HEK293 (cell line): Measurements from ENCODE around the gene CHID1.

Experiments
- CTCF ChIA-PET: fragments of 350-600 bp; formaldehyde crosslinking; extraction: SDS; loops from one replicate; lab custom pipeline; 2021; ENCODE audit warnings: antibody characterized with exemption; lab: Yijun Ruan, JAX
- POLR2A ChIA-PET: fragments of 300-600 bp; formaldehyde crosslinking; extraction: SDS; loops from one replicate; lab custom pipeline; 2020; ENCODE audit warnings: antibody characterized with exemption, inconsistent platforms; lab: Yijun Ruan, JAX
- H3K27ac ChIP-seq: fragments of 200-500 bp; sonication (Bioruptor generic); 2 replicates; pipeline ENCODE4 v1.5.1; 2014; ENCODE audit warnings: low read depth, low read length, control low read depth, inconsistent platforms; ENCODE audit errors: extremely low read depth
- H3K36me3 ChIP-seq, 2 experiments: fragments of 200-500 bp in 1 of 2; sonication (Bioruptor generic) in 1 of 2; 1 replicate in 1 of 2; 2 replicates in 1 of 2; pipeline ENCODE4 v1.5.1; 2014 to 2017; ENCODE audit warnings: inconsistent platforms in 2 of 2, low read length in 2 of 2; ENCODE audit not compliant: control insufficient read depth in 2 of 2, insufficient read depth in 1 of 2
- H3K4me1 ChIP-seq: fragments of 200-500 bp; sonication (Bioruptor generic); 2 replicates; pipeline ENCODE4 v1.5.1; 2014; ENCODE audit warnings: mild to moderate bottlenecking, low read length, inconsistent platforms; ENCODE audit not compliant: control insufficient read depth, insufficient read depth
- H3K4me3 ChIP-seq: 2 replicates; pipeline ENCODE4 v1.5.1; 2011; ENCODE audit warnings: low read depth, mild to moderate bottlenecking, control low read depth, low read length, moderate library complexity
- H3K9me3 ChIP-seq: fragments of 200-500 bp; sonication (Bioruptor generic); 2 replicates; pipeline ENCODE4 v1.5.1; 2014; ENCODE audit warnings: low read depth, low read length, inconsistent platforms; ENCODE audit not compliant: control insufficient read depth, insufficient read depth
- GLIS2 ChIP-seq: fragments of 450-650 bp; formaldehyde crosslinking; IDR thresholded peaks from 2 replicates; pipeline ENCODE4 v1.5.1; 2016; ENCODE audit warnings: missing biosample characterization, missing genetic modification characterization
- HOXC10 ChIP-seq: sonication (generic); formaldehyde crosslinking; IDR thresholded peaks from 2 replicates; pipeline ENCODE4 v1.8.1; 2023; ENCODE audit warnings: mild to moderate bottlenecking, missing genetic modification reagents
- OVOL3 ChIP-seq: fragments of 450-650 bp; formaldehyde crosslinking; IDR thresholded peaks from 2 replicates; pipeline ENCODE4 v1.5.1; 2016; ENCODE audit warnings: missing biosample characterization, missing genetic modification characterization
- SP2 ChIP-seq: fragments of 450-650 bp; formaldehyde crosslinking; IDR thresholded peaks from 2 replicates; pipeline ENCODE4 v1.5.1; 2016; ENCODE audit warnings: missing biosample characterization, missing genetic modification characterization
- TRIM28 ChIP-seq: IDR thresholded peaks from 2 replicates; pipeline ENCODE4 v1.6.1; 2011; ENCODE audit warnings: low read length, control low read depth, borderline replicate concordance
- ZBTB17 ChIP-seq: fragments of 450-650 bp; formaldehyde crosslinking; IDR thresholded peaks from 2 replicates; pipeline ENCODE4 v1.5.1; 2016; ENCODE audit warnings: missing biosample characterization, missing genetic modification characterization
- ZBTB20 ChIP-seq: fragments of 450-650 bp; formaldehyde crosslinking; IDR thresholded peaks from 2 replicates; pipeline ENCODE4 v1.5.1; 2016; ENCODE audit warnings: missing biosample characterization, missing genetic modification characterization
- ZIC2 ChIP-seq: fragments of 450-650 bp; formaldehyde crosslinking; IDR thresholded peaks from 2 replicates; pipeline ENCODE4 v1.5.1; 2016; ENCODE audit warnings: missing biosample characterization, missing genetic modification characterization
- ZNF223 ChIP-seq: fragments of 450-650 bp; formaldehyde crosslinking; IDR thresholded peaks from 2 replicates; pipeline ENCODE4 v1.5.1; 2016; ENCODE audit warnings: missing biosample characterization, missing genetic modification characterization
- ZNF341 ChIP-seq: fragments of 450-650 bp; formaldehyde crosslinking; IDR thresholded peaks from 2 replicates; pipeline ENCODE4; 2016; ENCODE audit warnings: low read depth, missing biosample characterization, missing genetic modification characterization
- ZNF354C ChIP-seq: fragments of 450-650 bp; formaldehyde crosslinking; IDR thresholded peaks from 2 replicates; pipeline ENCODE4 v1.5.1; 2016; ENCODE audit warnings: missing biosample characterization, missing genetic modification characterization, low read depth, borderline replicate concordance
- ZNF558 ChIP-seq: fragments of 450-650 bp; formaldehyde crosslinking; IDR thresholded peaks from 2 replicates; pipeline ENCODE4 v1.5.1; 2016; ENCODE audit warnings: missing biosample characterization, missing genetic modification characterization
- ZNF596 ChIP-seq: fragments of 450-650 bp; IDR thresholded peaks from 2 replicates; pipeline ENCODE4 v1.5.0; 2018; ENCODE audit warnings: missing biosample characterization, mild to moderate bottlenecking, missing genetic modification characterization, moderate library complexity
- ZNF600 ChIP-seq: fragments of 450-650 bp; formaldehyde crosslinking; IDR thresholded peaks from 2 replicates; pipeline ENCODE4 v1.5.1; 2016; ENCODE audit warnings: missing biosample characterization, missing genetic modification characterization
- ZNF830 ChIP-seq: fragments of 450-650 bp; IDR thresholded peaks from 2 replicates; pipeline ENCODE4 v1.5.0; 2018; ENCODE audit warnings: missing biosample characterization, missing genetic modification characterization, low read depth, mild to moderate bottlenecking, moderate library complexity
- TF ChIP-seq, protein P1 (sequence below): fragments of 450-650 bp; formaldehyde crosslinking; IDR thresholded peaks from 2 replicates; pipeline ENCODE4 v1.5.1; 2016; ENCODE audit warnings: missing biosample characterization, missing genetic modification characterization
- TF ChIP-seq, protein P2 (sequence below): fragments of 450-650 bp; formaldehyde crosslinking; IDR thresholded peaks from 2 replicates; pipeline ENCODE4; 2016; ENCODE audit warnings: missing biosample characterization, missing genetic modification characterization

The CHID1 gene

DNA sequence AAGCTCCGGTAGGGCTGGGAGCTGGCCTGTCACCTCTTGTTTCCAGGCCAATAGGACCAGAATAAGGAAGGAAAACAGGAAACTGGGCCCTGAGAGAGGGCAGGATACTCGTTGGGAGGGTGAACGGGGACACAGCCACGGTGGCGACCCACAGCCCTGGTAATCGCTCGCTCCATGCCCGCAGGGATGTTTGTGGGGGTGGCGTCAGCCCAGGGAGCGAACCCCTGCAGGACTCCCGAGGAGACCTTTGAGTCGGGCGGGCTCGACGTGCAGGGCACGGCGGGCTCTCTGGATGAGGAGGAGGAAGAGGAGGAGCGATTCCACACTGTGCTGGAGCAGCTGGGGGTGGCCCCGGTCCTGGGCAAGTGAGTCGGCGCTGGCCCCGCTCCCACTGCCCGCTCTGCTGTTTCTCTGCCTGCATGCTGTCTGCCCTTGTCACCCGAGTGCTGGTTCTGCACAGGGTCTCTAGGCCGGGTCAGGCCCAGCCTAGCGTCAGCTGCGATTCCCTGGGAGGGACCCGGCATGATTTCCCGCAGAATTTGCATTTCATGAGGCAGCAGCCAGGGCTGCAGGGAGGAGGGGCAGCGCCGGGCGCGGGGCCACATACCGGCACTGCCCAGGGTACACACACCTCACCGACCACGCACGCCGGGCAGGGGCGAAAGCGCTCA, 81.3 kb downstream of the CHID1 start:
- H3K36me3 ChIP-seq, result peaks cover 0 to 19% of the 10 kb centered on the region in 2 experiments; a peak in 1 of 3 replicates
- no peaks in the 10 kb centered on the region; the same call in 1 of the 2 replicates for H3K4me1 ChIP-seq
- POLR2A ChIA-PET, result interaction anchor here (0.6 to 15.0 kb wide), 3 partner anchors 13 to 46 kb away, joined by 5 to 202 read pairs (median 70); partner anchors contain the start of genes PNPLA2, POLR2L and TSPAN4
- H3K27ac ChIP-seq, result no peak overlapping the region
- TF ChIP-seq ZNF558 (tag by site-specific recombination) (no peak), SP2 (peak; percentile 12; the same call in 1 of the 2 replicates), HOXC10 (CRISPR knock-in tag) (no peak)
- TF ChIP-seq, all 188 proteins: peak for 1
- Histone ChIP-seq H3K4me3 (no peak overlapping the region), H3K9me3 (no peaks in the 10 kb centered on the region)
- CTCF ChIA-PET, result interaction anchor here (0.8 to 1.3 kb wide), 2 partner anchors 18 to 222 kb away, joined by 3 to 5 read pairs; no protein-coding TSS in a partner anchor

DNA sequence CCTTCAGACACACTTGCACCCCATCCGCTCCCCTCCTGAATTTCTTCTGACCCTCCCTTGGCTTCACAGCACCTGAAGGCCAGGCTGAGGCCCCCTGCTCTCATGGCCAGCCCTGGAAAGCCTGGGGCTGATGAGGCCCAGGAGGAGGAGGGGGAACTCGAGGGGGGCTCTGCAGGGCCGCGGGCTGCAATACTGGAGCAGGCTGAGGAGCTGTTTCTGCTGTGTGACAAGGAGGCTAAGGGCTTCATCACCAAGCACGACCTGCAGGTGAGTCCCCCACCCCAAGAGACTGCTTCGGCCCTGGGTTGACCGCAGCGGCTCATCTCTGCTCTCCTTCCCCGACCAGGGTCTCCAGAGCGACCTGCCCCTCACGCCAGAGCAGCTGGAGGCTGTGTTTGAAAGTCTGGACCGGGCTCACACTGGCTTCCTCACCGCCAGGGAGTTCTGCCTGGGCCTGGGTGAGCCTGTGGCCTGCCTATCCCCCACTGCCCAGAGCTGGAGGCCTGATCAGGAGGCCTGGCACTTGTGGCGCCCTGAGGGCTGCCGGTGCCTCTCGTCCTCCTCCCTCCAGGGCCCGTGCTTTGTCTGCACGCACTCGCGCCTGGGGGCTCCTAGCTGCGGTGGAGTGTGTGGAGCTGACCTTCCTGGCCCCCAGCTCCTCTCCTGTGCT, 82.0 kb downstream of the CHID1 start:
- Histone ChIP-seq H3K4me1 (no peaks in the 10 kb centered on the region), H3K36me3 (peaks cover 0 to 25% of the 10 kb centered on the region in 2 experiments; a peak in 1 of 3 replicates), H3K4me3 (no peak overlapping the region), H3K9me3 (no peaks in the 10 kb centered on the region), H3K27ac (no peak overlapping the region)
- POLR2A ChIA-PET, result interaction anchor here (1.0 to 15.0 kb wide), 4 partner anchors 8 to 38 kb away, joined by 3 to 202 read pairs (median 38); partner anchors contain the start of genes CEND1, PNPLA2, POLR2L and TSPAN4
- peak; percentile 29; the same call in 1 of the 2 replicates for TF ChIP-seq GLIS2 (tag by site-specific recombination)
- 0 out of 2 replicates have a peak, but pooled peaks have one; percentile 16 for TF ChIP-seq ZBTB17 (tag by site-specific recombination)
- TF ChIP-seq, protein P1, sequence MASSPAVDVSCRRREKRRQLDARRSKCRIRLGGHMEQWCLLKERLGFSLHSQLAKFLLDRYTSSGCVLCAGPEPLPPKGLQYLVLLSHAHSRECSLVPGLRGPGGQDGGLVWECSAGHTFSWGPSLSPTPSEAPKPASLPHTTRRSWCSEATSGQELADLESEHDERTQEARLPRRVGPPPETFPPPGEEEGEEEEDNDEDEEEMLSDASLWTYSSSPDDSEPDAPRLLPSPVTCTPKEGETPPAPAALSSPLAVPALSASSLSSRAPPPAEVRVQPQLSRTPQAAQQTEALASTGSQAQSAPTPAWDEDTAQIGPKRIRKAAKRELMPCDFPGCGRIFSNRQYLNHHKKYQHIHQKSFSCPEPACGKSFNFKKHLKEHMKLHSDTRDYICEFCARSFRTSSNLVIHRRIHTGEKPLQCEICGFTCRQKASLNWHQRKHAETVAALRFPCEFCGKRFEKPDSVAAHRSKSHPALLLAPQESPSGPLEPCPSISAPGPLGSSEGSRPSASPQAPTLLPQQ (tag by site-specific recombination), result no peak
- TF ChIP-seq ZIC2 (tag by site-specific recombination), result 0 out of 2 replicates have a peak, but pooled peaks have one; percentile 16
- TF ChIP-seq ZNF600, result 0 out of 2 replicates have a peak, but pooled peaks have one; percentile 6
- TF ChIP-seq ZNF354C (tag by site-specific recombination), result no peak
- TF ChIP-seq, all 188 proteins: peak for 4
- CTCF ChIA-PET, result interaction anchor here (0.6 to 1.3 kb wide), 3 partner anchors 17 to 223 kb away, joined by 3 to 5 read pairs (median 3); no protein-coding TSS in a partner anchor

DNA sequence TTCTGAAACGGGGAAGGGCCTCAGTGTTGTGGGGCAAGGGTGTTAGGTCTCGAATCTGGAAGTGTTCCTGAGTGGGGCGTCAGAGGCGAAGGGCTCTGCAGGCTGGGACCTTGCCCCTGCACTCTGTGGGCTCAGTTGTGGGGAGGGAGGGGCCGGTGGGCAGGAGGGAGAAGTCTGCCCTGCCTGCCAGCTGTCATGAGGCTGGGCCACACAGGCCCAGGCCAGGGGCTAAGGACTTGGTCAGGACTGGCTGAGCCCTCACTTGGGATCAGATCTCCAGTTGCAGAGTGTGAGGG, 82.8 kb downstream of the CHID1 start, which contains the start of gene CRACR2B:
Gene CRACR2B (plus strand): TSS at position 23 of the 296 bp plus-strand sequence. CDS start 689 bp downstream, outside the sequence.
- Histone ChIP-seq H3K4me3 (peak within 1 kb of the TSS; percentile 28), H3K27ac (no peak within 1 kb of the TSS)
- POLR2A ChIA-PET, result interaction anchor here (1.0 to 15.0 kb wide), 4 partner anchors 9 to 38 kb away, joined by 3 to 202 read pairs (median 38); partner anchors contain the start of genes CEND1, PNPLA2, POLR2L and TSPAN4
- CTCF ChIA-PET, result interaction anchor here (0.7 to 1.0 kb wide), 3 partner anchors 10 to 462 kb away, joined by 3 to 4 read pairs (median 3); no protein-coding TSS in a partner anchor
- TF ChIP-seq ZNF341 (tag by site-specific recombination) (no peak), OVOL3 (no peak), ZNF223 (no peak), ZBTB20 (tag by site-specific recombination) (no peak; the same call in 1 of the 2 replicates), ZNF596 (tag by site-specific recombination) (no peak), ZNF830 (tag by site-specific recombination) (no peak), TRIM28 (no peak)
- TF ChIP-seq, protein P2, sequence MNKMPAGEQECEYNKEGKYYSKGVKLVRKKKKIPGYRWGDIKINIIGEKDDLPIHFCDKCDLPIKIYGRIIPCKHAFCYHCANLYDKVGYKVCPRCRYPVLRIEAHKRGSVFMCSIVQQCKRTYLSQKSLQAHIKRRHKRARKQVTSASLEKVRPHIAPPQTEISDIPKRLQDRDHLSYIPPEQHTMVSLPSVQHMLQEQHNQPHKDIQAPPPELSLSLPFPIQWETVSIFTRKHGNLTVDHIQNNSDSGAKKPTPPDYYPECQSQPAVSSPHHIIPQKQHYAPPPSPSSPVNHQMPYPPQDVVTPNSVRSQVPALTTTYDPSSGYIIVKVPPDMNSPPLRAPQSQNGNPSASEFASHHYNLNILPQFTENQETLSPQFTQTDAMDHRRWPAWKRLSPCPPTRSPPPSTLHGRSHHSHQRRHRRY (tag by site-specific recombination), result no peak
- TF ChIP-seq, all 188 proteins: peak for 0
- H3K36me3 ChIP-seq, result peaks cover 0 to 30% of the 10 kb centered on the region in 2 experiments; a peak in 2 of 3 replicates
- H3K9me3 ChIP-seq, result no peaks in the 10 kb centered on the region
- H3K4me1 ChIP-seq, result no peaks in the 10 kb centered on the region
